Ascending aorta (tissue), 2 donors: Measurements from ENCODE around the gene MIX23. TPM values are rescaled to one million over a fixed set of nuclear protein-coding genes. Genes with fewer than 3 reads are reported as not detected.

Source experiments
- DNase-seq, 2 donors: peaks; one replicate each; pipeline ENCODE4 v3.0.0-alpha.2; 2019; ENCODE audit warnings: low spot score in 2 of 2
- H3K27ac ChIP-seq, 2 donors: fragments of 200-600 bp; sonication (generic); one replicate each; pipeline ENCODE4 v1.5.1; 2016 to 2017; ENCODE audit warnings: mild to moderate bottlenecking in 1 of 2
- H3K27me3 ChIP-seq: fragments of 200-600 bp; sonication (generic); one replicate; pipeline ENCODE4 v1.5.1; 2017
- H3K36me3 ChIP-seq, 2 donors: fragments of 200-600 bp; sonication (generic); one replicate each; pipeline ENCODE4 v1.5.1; 2016
- H3K4me1 ChIP-seq, 2 donors: fragments of 200-600 bp; sonication (generic); one replicate each; pipeline ENCODE4 v1.5.1; 2016 to 2017; ENCODE audit warnings: mild to moderate bottlenecking in 1 of 2
- H3K4me3 ChIP-seq, 2 donors: fragments of 200-600 bp; sonication (generic); one replicate each; pipeline ENCODE4 v1.5.1; 2016 to 2017; ENCODE audit warnings: mild to moderate bottlenecking in 1 of 2
- H3K9me3 ChIP-seq, 2 donors: fragments of 200-600 bp; sonication (generic); one replicate each; pipeline ENCODE4 v1.5.1; 2016
- CTCF ChIP-seq, 3 experiments: fragments of 200-600 bp in 2 of 3; fragments of 450-650 bp in 1 of 3; sonication (generic) in 2 of 3; IDR thresholded peaks; one replicate each; pipeline ENCODE4 v1.5.1; 2016 to 2019; ENCODE audit warnings: antibody characterized with exemption in 3 of 3, mild to moderate bottlenecking in 1 of 3, moderate library complexity in 1 of 3
- intact Hi-C: fragments of 100-400 bp; cut with DNase I; formaldehyde crosslinking; loops from one replicate; pipeline ENCODE4 v1.15.1; 2023
- total RNA-seq: library from RNA; depleted of rRNA; stranded (reverse); fragments of >200 nt; gene quantifications from one replicate; pipeline ENCODE4 v1.1.0, GENCODE V29; 2016

MIX23 gene
- total RNA-seq, 1 donor from 2014 or later = not detected

- H3K27ac ChIP-seq = no peak overlapping the region
- intact Hi-C loops = no loop called here
- no peaks in the 10 kb centered on the region for H3K9me3 ChIP-seq
- H3K4me1 ChIP-seq = no peaks in the 10 kb centered on the region
- no peaks in the 10 kb centered on the region for H3K27me3 ChIP-seq
- H3K4me3 ChIP-seq = no peak overlapping the region
- no peak for TF ChIP-seq CTCF (IDR thresholded peaks at IDR 0.05)
- no peaks in the 10 kb centered on the region for H3K36me3 ChIP-seq
- DNase-seq = no peak
Measured at GRCh38 chr3:122315619-122316018, 67.4 kb downstream of the MIX23 start.

GRCh38 chr3:122314228-122314876, 68.7 kb downstream of the MIX23 start:
- no peaks in the 10 kb centered on the region for H3K36me3 ChIP-seq
- no peak overlapping the region for H3K4me3 ChIP-seq
- no peak overlapping the region for H3K27ac ChIP-seq
- no peaks in the 10 kb centered on the region for H3K27me3 ChIP-seq
- H3K9me3 ChIP-seq = no peaks in the 10 kb centered on the region
- DNase-seq = no peak
- H3K4me1 ChIP-seq = no peaks in the 10 kb centered on the region
- intact Hi-C loops = no loop called here
- no peak for TF ChIP-seq CTCF (IDR thresholded peaks at IDR 0.05)

- intact Hi-C loops = no loop called here
- Histone ChIP-seq H3K9me3 (no peaks in the 10 kb centered on the region), H3K4me1 (no peaks in the 10 kb centered on the region), H3K27ac (no peak overlapping the region), H3K27me3 (no peaks in the 10 kb centered on the region), H3K36me3 (no peaks in the 10 kb centered on the region), H3K4me3 (no peak overlapping the region)
- no peak for TF ChIP-seq CTCF (IDR thresholded peaks at IDR 0.05)
- no peak for DNase-seq
Measured at GRCh38 chr3:122313281-122313680, 69.8 kb downstream of the MIX23 start.

GRCh38 chr3:122312826-122313225, 70.2 kb downstream of the MIX23 start:
- H3K4me3 ChIP-seq = no peak overlapping the region
- no peak for DNase-seq
- no peaks in the 10 kb centered on the region for H3K36me3 ChIP-seq
- intact Hi-C loops = no loop called here
- H3K9me3 ChIP-seq = no peaks in the 10 kb centered on the region
- no peak overlapping the region for H3K27ac ChIP-seq
- no peak for TF ChIP-seq CTCF (IDR thresholded peaks at IDR 0.05)
- no peaks in the 10 kb centered on the region for H3K4me1 ChIP-seq
- H3K27me3 ChIP-seq = no peaks in the 10 kb centered on the region

GRCh38 chr3:122310361-122310760, 72.7 kb downstream of the MIX23 start:
- Histone ChIP-seq H3K9me3 (no peaks in the 10 kb centered on the region), H3K36me3 (no peaks in the 10 kb centered on the region), H3K27ac (no peak overlapping the region), H3K4me3 (no peak overlapping the region), H3K4me1 (no peaks in the 10 kb centered on the region), H3K27me3 (no peaks in the 10 kb centered on the region)
- intact Hi-C loops = no loop called here
- TF ChIP-seq CTCF (IDR thresholded peaks at IDR 0.05) = no peak
- DNase-seq = no peak

Other genes starting within 250 kb of the MIX23 start
- gene CASR, start 199.6 kb downstream of the MIX23 start, total RNA-seq = not detected
- gene CSTA, start 58.0 kb downstream of the MIX23 start, total RNA-seq = not detected
- gene FAM162A, start 951 bp upstream of the MIX23 start, total RNA-seq = 17.1 TPM
- 1.8 TPM for gene WDR5B, start 32.8 kb upstream of the MIX23 start, total RNA-seq
- gene KPNA1, start 131.7 kb upstream of the MIX23 start, total RNA-seq = 21.1 TPM
- gene PARP9, start 181.1 kb upstream of the MIX23 start, total RNA-seq = 8.1 TPM
- gene DTX3L, start 181.1 kb upstream of the MIX23 start, total RNA-seq = 22.4 TPM
- not detected for gene PARP15, start 194.4 kb upstream of the MIX23 start, total RNA-seq